ENCODE results near the gene SALL2.

- TF ChIP-seq CTCF (IDR thresholded peaks at IDR 0.05) (no peak), FOXP4 (CRISPR knock-in tag; IDR thresholded peaks at IDR 0.05) (no peak), ZNF512 (CRISPR knock-in tag; IDR thresholded peaks at IDR 0.05; ENCODE audit: borderline replicate concordance) (no peak), GTF2I (CRISPR knock-in tag; conservative IDR thresholded peaks at IDR 0.05) (no peak)
These were observed 29.7 kb downstream of the SALL2 start for GRCh38 chr14:21496453-21496852.
